ENCODE data around the gene COX4I1.

The COX4I1 gene

DNA sequence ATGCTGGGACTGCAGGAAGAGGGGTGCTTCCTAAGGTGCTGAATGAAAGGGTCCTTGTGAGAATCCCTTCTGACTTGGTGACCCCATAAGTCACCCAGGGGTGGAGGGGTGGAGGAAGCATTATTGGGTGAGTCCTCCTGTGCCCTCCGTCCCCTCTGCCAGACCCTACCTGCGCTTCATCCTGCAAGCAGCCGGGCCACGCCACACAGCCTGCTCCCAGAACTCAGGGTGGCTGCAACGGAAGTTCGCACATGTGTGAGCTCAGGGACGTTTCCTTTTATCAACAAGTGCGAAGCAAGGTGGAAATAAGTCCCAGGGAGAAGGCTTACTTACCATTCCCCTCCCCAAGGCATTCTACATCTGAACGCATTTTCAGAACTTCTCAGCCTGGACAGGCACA is 40.9 kb downstream of the COX4I1 start:
- DNase-seq (ENCODE audit: low read depth in 2 of 2), result no peak

DNA sequence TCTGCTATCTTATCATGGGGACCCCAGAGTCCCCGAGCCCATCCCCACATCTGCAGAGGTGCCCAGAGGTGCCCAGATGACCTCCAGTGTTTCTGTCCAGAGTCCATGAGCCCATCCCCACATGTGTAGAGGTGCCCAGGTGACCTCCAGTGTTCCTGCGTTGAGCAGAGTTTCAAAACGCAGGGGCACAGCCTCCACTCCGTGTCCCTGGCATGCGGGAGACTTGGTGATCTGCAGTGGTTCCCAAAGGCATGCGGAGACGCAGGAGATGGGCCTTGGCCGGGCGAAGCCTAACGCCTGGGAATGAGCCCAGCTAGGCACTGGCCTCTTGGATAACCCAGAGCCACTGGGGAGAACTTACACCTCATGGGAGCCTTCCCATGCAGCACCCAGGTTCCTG is 41.3 kb downstream of the COX4I1 start:
- DNase-seq (ENCODE audit: low read depth in 2 of 2), result no peak

DNA sequence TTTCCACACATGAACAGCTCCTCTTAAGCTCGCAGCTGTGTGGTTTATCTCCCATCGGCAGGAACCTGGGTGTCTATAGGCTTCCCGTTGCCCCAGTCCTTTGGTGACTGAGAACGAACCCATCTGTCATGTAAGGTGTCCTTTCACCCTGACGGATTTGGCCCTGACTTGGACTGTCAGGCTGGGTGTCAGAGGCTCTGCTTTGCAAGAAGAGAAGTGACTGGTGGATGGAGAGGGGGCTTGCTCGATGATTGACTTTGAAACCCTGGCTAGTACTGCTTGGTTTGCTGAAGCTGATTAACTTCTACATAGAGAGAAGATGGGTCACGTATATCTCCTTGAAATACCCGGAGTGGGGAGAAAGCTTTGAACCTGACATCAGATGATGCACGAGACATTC is 42.9 kb downstream of the COX4I1 start:
- DNase-seq (ENCODE audit: low read depth in 2 of 2), result no peak

DNA sequence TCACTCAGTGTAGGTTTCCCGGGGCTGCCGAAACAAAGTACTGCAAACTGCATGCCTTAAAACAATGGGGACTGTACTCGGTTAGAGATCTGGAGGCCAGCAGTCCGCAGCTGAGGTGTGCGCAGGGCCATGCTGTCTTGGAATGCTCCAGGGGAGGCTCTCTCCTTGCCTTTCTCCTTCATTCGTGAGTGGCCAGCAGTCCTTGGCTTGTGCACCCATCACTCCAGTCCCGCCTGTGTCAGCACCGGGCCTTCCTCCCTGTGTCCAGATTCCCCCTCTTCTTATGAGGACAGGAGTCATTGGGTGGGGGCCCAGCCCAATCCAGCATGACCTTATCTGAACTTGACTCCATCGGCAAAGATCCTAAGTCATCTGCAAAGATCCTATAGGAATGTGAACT is 43.4 kb downstream of the COX4I1 start:
- no peak for DNase-seq (ENCODE audit: low read depth in 2 of 2)

DNA sequence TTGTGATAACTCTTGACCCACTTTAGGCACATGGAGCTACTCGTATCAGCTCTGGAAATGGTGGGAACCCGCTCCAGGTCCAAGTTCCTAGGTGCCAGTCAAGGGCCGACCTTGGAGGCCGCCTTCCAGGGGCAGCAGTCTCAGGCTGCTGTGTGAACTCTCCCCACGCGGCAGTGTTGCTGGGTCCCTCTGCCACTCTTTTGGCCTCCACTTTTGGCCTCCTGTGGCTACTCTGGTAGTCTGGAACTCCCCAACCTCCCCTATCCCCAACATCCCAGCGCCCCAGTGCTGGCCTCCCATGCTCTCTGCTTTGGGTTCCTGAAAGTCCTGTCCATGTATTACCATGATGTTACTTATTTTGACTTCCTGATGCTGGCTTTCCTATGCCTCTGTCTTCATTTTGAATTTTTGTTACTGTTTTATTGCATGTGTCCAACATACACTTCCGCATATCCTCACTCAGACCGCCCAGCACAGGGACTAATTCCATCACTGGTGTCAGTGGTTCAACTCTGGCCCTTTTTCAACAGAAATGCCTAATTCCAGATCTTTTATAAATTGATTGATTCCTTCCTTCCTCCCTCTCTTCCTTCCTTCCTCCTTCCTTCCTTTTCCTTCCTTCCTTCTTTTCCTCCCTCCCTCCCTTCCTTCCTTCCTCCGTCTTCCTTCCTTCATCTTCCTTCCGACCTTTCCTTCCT is 44.1 kb downstream of the COX4I1 start:
- DNase-seq (ENCODE audit: low read depth in 2 of 2), result no peak

DNA sequence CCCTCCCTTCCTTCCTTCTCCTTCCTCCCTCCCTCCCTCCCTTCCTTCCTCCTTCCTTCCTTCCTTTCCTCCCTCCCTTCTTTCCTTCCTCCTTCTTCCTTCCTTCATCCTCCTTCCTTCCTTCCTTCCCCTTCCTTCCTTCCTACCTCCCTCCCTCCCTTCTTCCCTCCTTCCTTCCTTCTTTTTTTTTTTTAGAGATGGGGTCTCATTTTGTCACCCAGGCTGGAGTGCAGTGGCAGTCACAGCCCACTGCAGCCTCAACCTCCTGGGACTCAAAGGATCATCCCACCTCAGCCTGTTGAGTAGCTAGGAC is 44.6 kb downstream of the COX4I1 start:
- DNase-seq (ENCODE audit: low read depth in 2 of 2), result no peak

DNA sequence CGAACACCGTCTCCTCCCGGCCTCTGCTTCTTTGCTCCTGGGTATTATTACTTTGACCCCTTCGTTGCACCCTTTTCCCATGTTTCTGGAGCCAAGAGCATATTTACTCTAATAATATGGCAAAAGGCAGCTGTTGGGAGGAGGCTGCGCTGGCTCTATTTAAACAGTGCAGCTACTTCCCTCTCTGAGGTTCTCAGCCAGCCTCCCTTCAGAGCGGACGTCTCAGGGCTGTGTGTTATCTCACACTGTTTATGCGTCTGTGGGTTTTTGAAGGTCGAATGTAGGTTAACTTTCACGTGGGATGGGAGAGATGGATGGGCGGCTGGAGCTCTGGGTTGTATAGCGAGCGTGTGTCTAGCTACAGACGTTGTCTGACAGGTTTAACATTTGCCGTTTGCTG is 45.3 kb downstream of the COX4I1 start:
- no peak for DNase-seq (ENCODE audit: low read depth in 2 of 2)

DNA sequence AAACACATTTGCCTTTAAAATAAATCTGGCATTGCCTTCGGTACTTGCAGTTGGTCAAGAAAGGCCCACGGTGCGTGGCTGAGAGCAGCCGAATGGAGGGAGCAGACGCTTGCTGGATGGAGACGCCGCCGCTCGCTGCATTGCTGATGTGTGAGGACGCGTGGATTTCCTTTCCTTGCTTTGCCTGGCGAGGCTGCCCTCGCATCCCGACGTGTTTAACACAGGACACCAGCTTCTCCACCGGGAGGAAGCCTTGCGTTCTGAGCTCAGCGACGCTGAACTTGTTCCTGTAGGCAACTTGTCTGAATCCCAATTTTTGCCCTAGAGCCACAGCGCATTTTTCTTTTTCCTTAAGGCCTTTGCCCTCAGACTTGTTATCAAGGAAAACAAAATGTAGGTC is 45.8 kb downstream of the COX4I1 start:
- no peak for DNase-seq (ENCODE audit: low read depth in 2 of 2)

DNA sequence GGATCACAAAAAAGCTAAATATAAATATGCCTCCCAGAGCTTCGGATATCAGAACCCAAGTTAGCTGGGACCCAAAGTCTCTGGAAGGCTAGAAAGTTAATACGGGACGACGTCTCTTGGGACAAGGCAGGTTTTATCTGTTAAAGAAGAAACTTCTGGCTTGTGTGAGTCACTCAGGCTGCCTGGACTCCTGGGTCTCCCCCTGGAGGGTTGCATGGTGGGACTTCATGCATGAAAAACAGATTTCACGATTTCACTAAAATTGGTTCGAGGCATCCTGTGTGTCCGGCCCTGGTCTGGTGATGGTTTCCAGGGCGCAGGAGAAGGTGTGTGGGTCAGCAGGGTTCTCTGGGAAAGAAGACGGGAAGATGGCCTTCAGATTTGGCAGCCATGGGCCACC is 47.0 kb downstream of the COX4I1 start:
- no peak for DNase-seq (ENCODE audit: low read depth in 2 of 2)

DNA sequence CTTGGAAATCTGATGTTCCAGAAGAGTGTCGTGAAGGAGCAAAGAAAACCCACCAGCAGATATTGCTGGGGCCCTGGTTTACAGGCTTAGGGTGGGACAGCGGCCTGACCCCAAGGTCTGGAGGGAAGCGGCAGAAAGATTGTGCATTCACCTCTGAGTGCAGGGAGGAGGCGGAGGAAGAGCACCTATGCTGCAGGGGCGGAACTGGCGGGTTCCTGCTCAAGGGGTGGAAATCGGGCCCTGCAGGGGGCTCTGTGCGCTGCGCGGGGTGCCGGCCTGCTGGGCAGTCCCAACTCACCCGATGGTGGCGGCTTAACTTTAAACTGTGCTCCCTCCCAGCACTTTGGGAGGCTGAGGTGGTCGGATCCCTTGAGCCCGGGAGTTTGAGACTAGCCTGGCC is 47.5 kb downstream of the COX4I1 start:
- DNase-seq (ENCODE audit: low read depth in 2 of 2), result no peak

DNA sequence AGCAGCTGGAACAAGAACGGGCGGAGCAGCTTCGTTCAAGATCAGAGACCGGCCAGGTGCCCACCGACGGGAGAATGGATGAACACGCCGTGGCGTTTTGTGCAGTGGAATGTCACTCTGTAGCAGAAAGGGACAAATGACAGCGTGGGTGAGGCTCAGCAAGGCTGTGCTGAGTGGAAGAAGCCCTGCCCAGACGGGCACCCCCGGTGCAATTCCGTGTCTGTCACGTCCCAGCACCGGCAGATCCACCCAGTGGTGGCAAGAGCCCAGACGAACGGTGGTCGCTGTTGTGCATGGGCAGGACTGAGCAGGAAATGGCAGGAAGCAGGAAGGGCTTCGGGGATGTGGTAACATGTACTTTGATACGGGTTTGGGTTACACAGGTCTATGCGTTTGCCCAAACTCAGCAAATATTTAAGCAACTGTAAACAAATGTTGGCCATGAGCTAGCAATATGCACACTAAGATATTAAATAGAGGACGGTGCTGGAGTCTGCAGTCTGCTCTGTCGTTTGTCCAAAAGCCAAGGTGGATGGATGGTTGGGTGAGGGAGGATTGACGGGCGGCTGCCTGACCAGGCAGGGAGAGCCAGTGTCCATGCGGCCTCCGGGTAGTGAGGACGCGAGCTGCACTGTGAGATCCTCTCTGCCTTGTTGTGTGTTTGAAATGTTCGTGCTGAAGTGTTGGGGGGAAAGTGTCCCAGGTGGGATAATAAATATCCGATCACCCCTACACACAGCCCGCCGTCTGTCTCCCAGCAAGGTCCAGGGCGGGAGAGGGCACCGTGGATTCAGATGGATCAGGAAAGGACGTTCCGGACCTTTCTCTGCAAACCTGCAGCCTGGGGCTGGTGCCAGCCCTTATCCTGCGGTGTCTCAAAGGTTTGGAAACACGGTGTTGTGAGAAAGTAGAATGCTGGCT is 48.4 kb downstream of the COX4I1 start:
- no peak for DNase-seq (ENCODE audit: low read depth in 2 of 2)

DNA sequence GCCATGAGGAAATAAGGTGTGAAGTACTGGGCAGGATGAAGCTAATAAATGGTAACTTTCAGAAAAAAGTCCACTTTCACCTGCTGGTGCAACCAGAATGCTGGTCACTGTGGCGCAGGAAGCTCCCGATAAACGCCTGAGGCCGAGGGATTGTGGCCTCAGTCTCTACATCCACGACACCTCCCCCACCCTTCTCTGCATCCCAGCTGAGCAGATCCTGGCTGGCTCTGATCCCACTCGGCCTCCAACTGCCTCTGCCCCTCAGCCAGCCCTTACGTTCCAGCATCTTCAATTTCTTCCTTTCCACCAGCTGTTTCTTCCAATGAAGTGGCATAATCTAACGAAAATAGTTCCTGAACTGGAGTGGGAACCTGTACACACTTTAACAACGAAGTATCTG is 49.5 kb downstream of the COX4I1 start:
- no peak for DNase-seq (ENCODE audit: low read depth in 2 of 2)

DNA sequence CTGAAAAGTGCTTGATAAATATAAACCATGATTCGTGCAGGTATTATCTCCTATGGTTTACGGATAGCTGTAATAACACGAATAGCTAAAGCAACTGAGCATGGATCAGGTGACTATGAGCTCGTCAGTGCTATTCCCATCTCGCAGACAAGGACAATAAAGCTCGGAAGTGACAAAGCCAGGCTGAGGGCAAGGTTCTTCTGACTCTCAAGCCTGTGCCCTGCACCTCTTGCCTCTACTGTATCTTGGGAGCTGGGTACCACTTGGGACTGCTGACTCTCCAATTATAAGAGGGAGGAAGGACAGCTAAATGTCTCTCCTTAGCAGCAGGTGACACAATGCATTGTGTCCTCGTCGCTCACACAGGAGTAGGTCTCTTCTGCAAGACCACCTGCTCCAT is 49.9 kb downstream of the COX4I1 start:
- DNase-seq (ENCODE audit: low read depth in 2 of 2), result no peak

DNA sequence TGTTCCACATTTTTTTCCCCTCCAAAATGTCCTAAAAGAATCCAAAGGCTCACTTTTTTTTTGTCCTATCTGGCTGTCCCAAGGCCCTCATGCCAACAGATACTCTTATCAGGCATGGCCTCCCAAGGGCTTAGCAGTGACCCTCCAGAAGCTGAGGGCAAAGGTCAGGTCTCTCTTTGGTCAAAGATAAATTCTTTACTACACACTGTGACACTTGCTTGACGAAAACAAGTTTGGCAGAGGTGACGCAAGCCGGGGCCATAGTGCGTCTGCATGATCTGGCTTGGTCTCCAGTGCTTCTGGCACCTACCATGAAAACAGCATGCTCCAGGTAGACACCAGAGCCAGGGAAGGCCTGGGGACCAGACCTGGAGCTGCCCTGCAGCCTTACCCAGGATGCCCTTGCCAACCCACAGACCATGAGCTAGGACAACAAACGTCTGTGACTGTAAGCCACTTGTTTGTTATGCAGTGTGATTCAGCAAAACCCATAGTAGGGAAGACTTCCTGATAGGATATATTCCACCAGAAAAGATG is 50.9 kb downstream of the COX4I1 start:
- DNase-seq (ENCODE audit: low read depth in 2 of 2), result no peak

DNA sequence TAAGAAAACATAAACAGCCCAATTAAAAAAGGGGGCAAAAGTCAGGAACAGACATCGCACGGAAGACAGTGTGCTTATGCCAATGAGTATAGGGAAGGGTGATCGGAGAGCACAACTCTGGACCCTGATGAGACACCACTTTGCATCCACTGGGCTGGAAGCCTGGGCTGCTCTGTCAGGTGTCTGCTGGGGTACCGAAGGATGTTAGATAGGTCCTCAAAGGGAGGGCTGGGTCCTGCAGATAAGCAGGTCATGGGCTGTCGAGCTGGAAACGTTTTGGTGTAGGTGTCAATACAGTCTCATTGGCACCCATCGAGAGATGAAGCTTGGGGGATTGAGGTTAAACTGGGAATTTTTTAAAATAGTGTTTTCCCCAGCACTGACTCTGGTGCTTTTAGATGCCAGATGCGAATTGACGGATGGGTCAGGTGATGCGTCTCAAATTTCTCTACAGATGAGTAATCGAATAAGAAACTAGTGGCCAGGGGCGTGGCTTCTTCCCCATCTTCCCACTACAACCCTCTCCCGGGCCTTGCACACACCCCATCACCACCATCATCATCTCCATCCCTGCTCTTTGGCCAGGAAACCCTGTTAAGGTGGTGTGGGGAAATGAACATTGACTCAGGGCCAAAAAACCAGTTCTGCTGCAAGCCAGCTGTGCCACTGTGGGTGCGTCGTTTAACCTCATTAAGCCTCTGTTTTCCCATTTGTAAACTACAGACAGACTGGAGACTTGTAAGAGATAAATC is 51.7 kb downstream of the COX4I1 start:
- DNase-seq (ENCODE audit: low read depth in 2 of 2), result no peak

DNA sequence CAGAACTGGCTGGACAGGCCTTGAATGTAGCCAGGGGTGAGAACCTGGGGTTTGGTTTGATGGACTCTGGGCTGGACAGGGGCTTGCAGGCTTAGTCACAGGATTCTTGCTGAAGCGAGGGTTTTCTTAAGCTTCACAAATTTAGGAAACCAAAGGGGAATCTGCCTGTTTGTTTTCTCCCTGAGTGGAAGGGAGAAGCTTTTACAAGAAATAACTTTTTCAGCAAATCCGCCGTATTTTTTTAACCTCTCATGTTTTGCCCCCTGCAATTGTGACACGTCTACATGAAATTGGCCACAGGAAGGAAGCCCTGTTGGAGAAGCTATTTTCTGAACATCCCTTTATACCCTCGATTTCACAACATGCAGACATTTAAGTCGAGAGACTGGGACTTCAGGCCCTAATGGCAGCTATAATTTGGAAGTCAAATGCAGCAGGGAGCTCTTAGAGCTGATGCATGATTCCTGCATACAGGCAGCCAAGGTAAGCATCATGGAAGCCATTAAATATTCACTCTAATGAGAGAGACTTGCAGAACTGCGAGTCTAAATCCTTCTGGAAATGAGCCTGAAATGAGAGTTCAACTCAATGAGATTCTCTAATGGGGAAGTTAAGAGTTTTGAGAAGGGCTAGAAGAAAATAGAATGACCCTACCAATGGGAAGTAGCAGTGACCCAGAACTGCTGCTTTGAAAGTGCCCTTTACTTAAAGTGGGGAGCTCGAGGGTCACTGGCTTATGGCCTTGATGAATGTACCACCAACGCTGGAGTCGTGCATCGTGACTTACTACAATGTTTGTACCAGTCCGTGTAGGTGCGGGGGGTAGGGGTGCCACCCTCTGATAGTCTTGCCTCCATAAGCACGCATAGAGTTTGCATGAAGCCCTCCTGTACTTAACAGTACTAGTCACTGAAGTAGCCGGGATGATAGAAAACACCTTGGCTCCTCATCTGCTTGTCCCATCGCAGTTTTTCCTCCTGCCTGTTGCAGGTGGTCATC is 54.4 kb downstream of the COX4I1 start:
- no peak for DNase-seq (ENCODE audit: low read depth in 2 of 2)

DNA sequence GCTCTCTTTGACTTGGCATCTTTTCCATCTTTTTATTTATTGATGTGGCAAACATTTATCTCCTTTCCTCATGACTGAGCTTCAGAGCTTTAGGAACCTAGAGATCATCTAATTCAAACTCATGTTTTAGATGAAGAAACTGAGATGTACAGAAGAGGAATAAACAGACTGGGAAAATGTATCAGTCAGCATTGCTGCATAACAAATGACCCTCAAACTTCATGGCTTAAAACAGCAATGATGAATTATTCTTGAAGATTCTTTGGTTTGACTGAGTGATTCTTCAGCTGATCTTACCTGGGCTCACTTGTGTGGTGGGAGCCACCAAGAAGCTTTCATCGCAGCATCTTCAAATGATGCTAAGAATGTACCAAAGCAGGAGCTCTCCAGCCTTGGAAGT is 55.4 kb downstream of the COX4I1 start:
- no peak for DNase-seq (ENCODE audit: low read depth in 2 of 2)

DNA sequence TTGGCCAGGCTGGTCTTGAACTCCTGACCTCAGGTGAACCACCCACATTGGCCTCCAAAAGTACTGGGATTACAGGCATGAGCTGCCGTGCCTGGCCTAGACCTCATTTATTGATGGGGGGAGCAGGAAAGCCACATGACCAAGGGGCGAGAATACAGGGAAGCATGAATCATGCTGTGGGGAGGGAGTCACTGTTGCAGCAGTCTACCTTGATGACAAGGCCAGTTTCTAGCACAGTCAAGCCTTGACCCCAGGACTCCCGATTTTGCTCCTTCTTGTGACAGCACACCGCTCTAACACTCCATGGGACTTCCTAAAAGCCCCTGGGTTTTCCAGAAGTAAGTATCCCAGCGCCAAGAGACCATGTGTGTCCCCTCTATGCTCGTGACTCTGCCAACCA is 56.6 kb downstream of the COX4I1 start:
- no peak for DNase-seq (ENCODE audit: low read depth in 2 of 2)

DNA sequence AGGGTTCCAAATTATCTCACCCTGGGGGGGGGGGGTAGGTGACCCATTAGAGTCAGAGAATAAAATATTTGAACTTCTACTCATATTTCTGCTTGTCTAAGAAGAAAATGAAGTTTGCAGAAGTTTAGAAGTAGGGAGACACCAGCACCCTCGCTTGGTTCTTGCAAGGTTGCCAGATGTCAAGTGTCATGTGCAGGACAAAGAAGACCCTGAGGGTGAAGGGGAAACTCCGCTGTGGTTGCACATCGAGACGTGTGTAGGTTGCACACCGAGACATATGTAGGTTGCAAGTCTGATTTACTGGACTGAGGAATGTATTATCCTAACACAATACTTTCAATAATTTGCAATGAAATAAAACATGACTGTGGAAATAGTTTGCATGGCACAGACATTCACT is 57.1 kb downstream of the COX4I1 start:
- DNase-seq (ENCODE audit: low read depth in 2 of 2), result no peak

All from fibroblast of skin of left biceps (primary cell).